MM.1S (cell line): Measurements from ENCODE around the gene HPCA.

Source experiments
- DNase-seq: peaks from one replicate; pipeline ENCODE4 v3.0.0-alpha.2; 2015
- H2AFZ ChIP-seq: fragments of 300-600 bp; sonication (generic); 2 replicates; pipeline ENCODE4 v1.6.0; 2016; ENCODE audit warnings: antibody characterized with exemption, low read length
- H3F3A ChIP-seq: fragments of 300-600 bp; sonication (generic); 2 replicates; pipeline ENCODE4 v1.6.1; 2016; ENCODE audit warnings: mild to moderate bottlenecking, antibody characterized with exemption, low read length, moderate library complexity, mixed read lengths; ENCODE audit not compliant: insufficient read depth
- H3K27ac ChIP-seq: fragments of 300-600 bp; sonication (generic); 2 replicates; pipeline ENCODE4 v1.5.1; 2016; ENCODE audit warnings: mild to moderate bottlenecking, low read length
- H3K27me3 ChIP-seq: fragments of 300-600 bp; sonication (generic); replicated peaks from 2 replicates; pipeline ENCODE4 v1.6.0; 2016; ENCODE audit warnings: low read length; ENCODE audit not compliant: insufficient read depth
- H3K36me3 ChIP-seq: fragments of 300-600 bp; sonication (generic); replicated peaks from 2 replicates; pipeline ENCODE4 v1.6.1; 2016; ENCODE audit warnings: mild to moderate bottlenecking, low read length, mixed read lengths; ENCODE audit not compliant: insufficient read depth
- H3K4me1 ChIP-seq: fragments of 300-600 bp; sonication (generic); 2 replicates; pipeline ENCODE4 v1.6.1; 2016; ENCODE audit warnings: low read length, mixed read lengths
- H3K4me2 ChIP-seq: fragments of 300-600 bp; sonication (generic); 2 replicates; pipeline ENCODE4 v1.6.0; 2016; ENCODE audit warnings: low read depth, low read length
- H3K4me3 ChIP-seq: fragments of 300-600 bp; sonication (generic); 2 replicates; pipeline ENCODE4 v1.5.1; 2016; ENCODE audit warnings: low read length, mixed read lengths
- H3K79me2 ChIP-seq: fragments of 300-600 bp; sonication (generic); 2 replicates; pipeline ENCODE4 v1.6.1; 2016; ENCODE audit warnings: mixed run types, low read length, mixed read lengths
- H3K9ac ChIP-seq: fragments of 300-600 bp; sonication (generic); 2 replicates; pipeline ENCODE4 v1.6.1; 2016; ENCODE audit warnings: low read length, mixed read lengths
- H3K9me2 ChIP-seq: fragments of 300-600 bp; sonication (generic); replicated peaks from 2 replicates; pipeline ENCODE4 v1.6.1; 2016; ENCODE audit warnings: mild to moderate bottlenecking, low read length, mixed read lengths; ENCODE audit not compliant: insufficient read depth
- H3K9me3 ChIP-seq: fragments of 300-600 bp; sonication (generic); replicated peaks from 2 replicates; pipeline ENCODE4 v1.6.1; 2016; ENCODE audit warnings: mild to moderate bottlenecking, low read length, mixed read lengths; ENCODE audit not compliant: insufficient read depth
- H4K20me1 ChIP-seq: fragments of 300-600 bp; sonication (generic); 2 replicates; pipeline ENCODE4 v1.6.1; 2016; ENCODE audit warnings: mild to moderate bottlenecking, low read length, moderate library complexity, mixed read lengths; ENCODE audit not compliant: insufficient read depth
- EZH2 ChIP-seq: fragments of 300-600 bp; sonication (generic); optimal IDR thresholded peaks from 2 replicates; pipeline ENCODE3; 2017; ENCODE audit warnings: low read depth, mild to moderate bottlenecking, antibody characterized with exemption, low read length, mixed read lengths
- EZH2phosphoT487 ChIP-seq: fragments of 300-600 bp; sonication (generic); IDR thresholded peaks from 2 replicates; pipeline ENCODE4 v1.6.1; 2018; ENCODE audit warnings: antibody characterized with exemption, low read length
- TF ChIP-seq, protein P1 (sequence below): fragments of 300-600 bp; sonication (generic); IDR thresholded peaks from 2 replicates; pipeline ENCODE4 v1.5.1; 2016; ENCODE audit warnings: antibody characterized with exemption, low read length, mixed read lengths

The HPCA gene

DNA sequence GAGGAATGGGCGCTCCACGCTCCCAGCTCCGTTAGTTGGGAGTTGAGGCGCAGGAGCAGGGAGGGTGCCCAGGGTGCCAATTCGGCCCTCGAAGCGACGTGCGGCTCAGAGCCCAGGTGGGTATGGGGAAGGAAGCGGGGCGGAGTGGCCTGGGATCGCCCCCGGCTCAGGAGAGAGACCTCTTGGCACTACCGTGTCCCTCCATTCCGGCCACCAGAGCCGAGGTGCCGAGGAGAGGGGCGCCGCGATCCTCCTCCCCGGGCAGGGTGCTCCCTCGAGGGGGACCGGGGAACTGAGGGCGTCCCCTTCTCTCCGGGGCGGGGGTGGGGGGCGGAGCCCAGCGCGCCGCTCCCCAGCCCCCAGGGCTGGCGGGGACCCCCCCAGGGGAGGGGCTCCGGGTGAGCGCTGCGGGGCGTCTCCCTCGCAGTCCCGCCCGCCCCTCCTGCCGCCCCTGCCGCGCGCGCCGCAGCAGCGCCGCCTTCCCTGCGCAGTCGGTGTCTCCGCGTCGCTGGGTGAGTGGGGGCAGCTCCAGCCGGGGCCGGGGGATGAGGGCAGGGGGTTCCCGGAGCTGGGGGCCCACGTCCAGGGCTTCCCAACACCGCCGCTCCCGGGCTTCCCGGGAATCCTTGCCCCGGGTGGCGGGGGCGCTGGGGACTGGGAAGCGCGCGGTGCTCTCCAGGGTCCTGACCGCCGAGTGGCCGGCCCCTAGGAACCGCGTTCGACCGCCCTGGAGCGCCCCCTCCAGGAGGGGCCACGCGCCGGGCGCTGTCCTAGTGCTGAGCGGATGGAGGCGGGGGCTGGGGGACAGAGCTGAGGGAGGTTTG, at the start of gene HPCA:
Gene HPCA (plus strand): TSS at position 488 of the 824 bp plus-strand sequence. CDS start 2,408 bp downstream, outside the sequence.
- Histone ChIP-seq H3F3A (no peaks in the 10 kb centered on the region), H3K9me2 (no peaks in the 10 kb centered on the region), H4K20me1 (no peaks in the 10 kb centered on the region), H3K4me1 (no peaks in the 10 kb centered on the region), H3K79me2 (no peaks in the 10 kb centered on the region), H3K9me3 (no peaks in the 10 kb centered on the region), H3K36me3 (no peaks in the 10 kb centered on the region), H3K4me3 (no peak within 1 kb of the TSS), H2AFZ (no peak within 1 kb of the TSS), H3K9ac (no peak within 1 kb of the TSS), H3K4me2 (no peak within 1 kb of the TSS), H3K27me3 (peaks cover 71% of the 10 kb centered on the region), H3K27ac (no peak within 1 kb of the TSS)
- TF ChIP-seq EZH2phosphoT487 (no peak), EZH2 (no peak)
- TF ChIP-seq, protein P1, sequence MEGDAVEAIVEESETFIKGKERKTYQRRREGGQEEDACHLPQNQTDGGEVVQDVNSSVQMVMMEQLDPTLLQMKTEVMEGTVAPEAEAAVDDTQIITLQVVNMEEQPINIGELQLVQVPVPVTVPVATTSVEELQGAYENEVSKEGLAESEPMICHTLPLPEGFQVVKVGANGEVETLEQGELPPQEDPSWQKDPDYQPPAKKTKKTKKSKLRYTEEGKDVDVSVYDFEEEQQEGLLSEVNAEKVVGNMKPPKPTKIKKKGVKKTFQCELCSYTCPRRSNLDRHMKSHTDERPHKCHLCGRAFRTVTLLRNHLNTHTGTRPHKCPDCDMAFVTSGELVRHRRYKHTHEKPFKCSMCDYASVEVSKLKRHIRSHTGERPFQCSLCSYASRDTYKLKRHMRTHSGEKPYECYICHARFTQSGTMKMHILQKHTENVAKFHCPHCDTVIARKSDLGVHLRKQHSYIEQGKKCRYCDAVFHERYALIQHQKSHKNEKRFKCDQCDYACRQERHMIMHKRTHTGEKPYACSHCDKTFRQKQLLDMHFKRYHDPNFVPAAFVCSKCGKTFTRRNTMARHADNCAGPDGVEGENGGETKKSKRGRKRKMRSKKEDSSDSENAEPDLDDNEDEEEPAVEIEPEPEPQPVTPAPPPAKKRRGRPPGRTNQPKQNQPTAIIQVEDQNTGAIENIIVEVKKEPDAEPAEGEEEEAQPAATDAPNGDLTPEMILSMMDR: peak; percentile 53
- DNase-seq: peak; percentile 28

DNA sequence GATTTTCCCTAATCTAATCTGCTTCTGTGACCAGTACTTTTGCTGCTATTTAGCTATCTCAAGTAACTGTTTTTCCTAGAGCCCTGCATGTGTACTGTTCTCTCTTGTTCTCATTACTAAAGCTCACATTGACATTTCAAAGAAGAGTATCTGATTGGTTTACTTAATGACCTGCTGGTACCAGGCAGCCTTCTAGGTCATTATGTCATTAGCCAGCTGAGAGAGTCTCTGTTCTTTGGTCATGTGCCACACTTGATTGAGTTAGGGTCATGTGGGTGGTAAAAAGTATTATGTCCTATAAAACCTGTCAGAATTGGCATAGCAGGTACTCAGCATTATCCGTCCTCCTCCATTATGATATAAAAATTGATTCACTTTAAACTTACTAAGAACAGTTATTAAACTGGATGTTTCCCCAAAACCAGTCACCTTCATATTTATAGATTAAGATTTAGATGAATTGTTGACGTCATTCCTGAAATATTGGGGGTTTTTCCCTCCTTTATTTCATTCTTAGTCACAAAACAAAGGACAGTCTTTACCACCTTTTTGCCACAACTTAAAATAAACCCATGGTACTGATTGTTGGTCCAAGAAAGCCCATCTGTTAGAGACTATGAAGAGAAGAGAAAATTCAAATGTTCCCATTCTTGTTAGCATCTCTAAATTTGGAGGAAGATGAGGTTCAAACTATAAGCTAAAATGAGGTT, 37.8 kb upstream of the HPCA start:
- TF ChIP-seq EZH2phosphoT487 (no peak), EZH2 (no peak)
- TF ChIP-seq, protein P1: no peak
- H3K4me3 ChIP-seq: no peak overlapping the region
- DNase-seq: no peak
- H3F3A ChIP-seq: no peaks in the 10 kb centered on the region
- H3K4me1 ChIP-seq: no peaks in the 10 kb centered on the region
- H4K20me1 ChIP-seq: no peaks in the 10 kb centered on the region
- H3K9ac ChIP-seq: no peak overlapping the region
- H3K27ac ChIP-seq: no peak overlapping the region
- no peaks in the 10 kb centered on the region for H3K36me3 ChIP-seq
- H3K79me2 ChIP-seq: no peaks in the 10 kb centered on the region
- H3K9me2 ChIP-seq: no peaks in the 10 kb centered on the region
- H3K9me3 ChIP-seq: no peaks in the 10 kb centered on the region
- no peak overlapping the region for H3K4me2 ChIP-seq
- no peaks in the 10 kb centered on the region for H3K27me3 ChIP-seq
- no peak overlapping the region for H2AFZ ChIP-seq

DNA sequence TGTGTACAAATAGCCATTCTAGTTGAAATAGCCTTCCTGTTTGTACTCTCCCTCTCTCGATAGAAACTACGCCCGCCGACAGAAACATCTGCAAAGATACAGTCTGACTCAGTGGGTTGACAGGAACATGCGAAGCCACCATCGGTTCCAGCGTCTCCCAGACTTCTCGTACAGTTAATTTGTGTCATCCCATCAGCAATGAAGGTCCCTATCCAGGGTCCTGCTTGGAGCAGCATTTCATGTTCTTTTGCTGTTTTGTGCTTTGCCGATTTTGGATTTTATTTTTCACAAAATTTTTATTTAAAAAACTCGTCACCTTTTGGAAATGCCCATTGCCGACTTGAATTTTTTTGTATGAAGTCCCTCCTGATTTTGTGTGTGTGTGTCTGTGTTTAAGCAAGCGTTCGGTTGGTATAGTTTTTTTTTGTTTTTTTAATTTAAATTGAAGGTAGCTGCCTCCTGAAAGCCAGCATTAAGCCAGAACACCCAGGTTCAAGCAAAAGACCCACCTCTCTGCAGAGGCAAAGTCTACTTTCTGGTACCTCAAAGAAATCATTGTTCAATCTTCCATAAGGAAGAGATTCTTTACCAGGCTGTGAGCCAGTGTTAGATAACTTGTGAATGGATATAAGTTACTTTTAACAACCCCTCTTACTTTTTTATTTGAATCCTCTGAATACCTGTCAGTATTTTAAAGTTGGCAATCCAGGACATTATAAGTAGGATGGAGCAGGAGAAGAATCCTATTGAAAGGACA, 30.3 kb upstream of the HPCA start:
- Histone ChIP-seq H2AFZ (no peak overlapping the region), H3K9me2 (no peaks in the 10 kb centered on the region), H3F3A (no peaks in the 10 kb centered on the region), H4K20me1 (no peaks in the 10 kb centered on the region), H3K4me2 (no peak overlapping the region), H3K4me3 (no peak overlapping the region), H3K27me3 (no peaks in the 10 kb centered on the region), H3K36me3 (no peaks in the 10 kb centered on the region), H3K27ac (no peak overlapping the region), H3K9me3 (no peaks in the 10 kb centered on the region), H3K79me2 (no peaks in the 10 kb centered on the region), H3K4me1 (no peaks in the 10 kb centered on the region), H3K9ac (no peak overlapping the region)
- no peak for DNase-seq
- TF ChIP-seq, protein P1: no peak
- no peak for TF ChIP-seq EZH2phosphoT487
